GM23248 (cell line): ENCODE results near the gene ATP8A1.

Experiments
- EZH2 ChIP-seq: fragments of 200-600 bp; sonication (generic); IDR thresholded peaks from 2 replicates; pipeline ENCODE4 v1.6.1; 2018; ENCODE audit warnings: antibody characterized with exemption, mild to moderate bottlenecking; ENCODE audit not compliant: insufficient read depth, poor library complexity, severe bottlenecking
- EZH2phosphoT487 ChIP-seq: fragments of 200-600 bp; sonication (generic); IDR thresholded peaks from 2 replicates; pipeline ENCODE4 v1.6.1; 2018; ENCODE audit warnings: antibody characterized with exemption, moderate library complexity, mild to moderate bottlenecking, low read depth; ENCODE audit not compliant: insufficient read depth

- no peak for TF ChIP-seq EZH2
- TF ChIP-seq EZH2phosphoT487 = no peak
These were observed 245.1 kb downstream of the ATP8A1 start for GRCh38 chr4:42411803-42412202.
